Activated naive CD4-positive, alpha-beta T cell treated with anti-CD3 and anti-CD28 coated beads, Interleukin-2, amount 10 ng/mL, durations not matched to agents 7 days and 5 days (primary cell): Measurements from ENCODE around the gene CCL24.
"Not testable (repeated sequence)": the region's sequence is repeated elsewhere in the genome, so short reads cannot be mapped to it uniquely, and the experiment has no call there.

Source experiments
- CTCF ChIA-PET: fragments of 350-600 bp; sonication (Branson Sonifier 250); formaldehyde crosslinking; loops from one replicate; lab custom pipeline; 2021; ENCODE audit warnings: antibody characterized with exemption; lab: Charles Lee
- DNase-seq: peaks from one replicate; pipeline ENCODE4 v3.0.0-alpha.2; 2020
- H3K27ac Mint-ChIP-seq: one replicate; pipeline ENCODE4 v1.8.0; 2021; ENCODE audit warnings: mild to moderate bottlenecking, moderate library complexity, mixed read lengths
- H3K27me3 Mint-ChIP-seq: one replicate; pipeline ENCODE4 v1.8.0; 2021; ENCODE audit warnings: mild to moderate bottlenecking, mixed read lengths
- H3K36me3 Mint-ChIP-seq: one replicate; pipeline ENCODE4 v1.8.0; 2021; ENCODE audit warnings: mixed read lengths
- H3K4me1 Mint-ChIP-seq: one replicate; pipeline ENCODE4 v1.8.0; 2021; ENCODE audit warnings: mixed read lengths
- H3K4me3 Mint-ChIP-seq: one replicate; pipeline ENCODE4 v1.8.0; 2021; ENCODE audit warnings: mild to moderate bottlenecking, moderate library complexity, mixed read lengths
- H3K9me3 Mint-ChIP-seq: one replicate; pipeline ENCODE4 v1.8.0; 2021; ENCODE audit warnings: mixed read lengths

CCL24 gene

GRCh38 chr7:75838281-75838930, 24.8 kb upstream of the CCL24 start:
- H3K27me3 Mint-ChIP-seq, H3K27ac Mint-ChIP-seq, DNase-seq, H3K4me1 Mint-ChIP-seq, H3K36me3 Mint-ChIP-seq, H3K4me3 Mint-ChIP-seq, H3K9me3 Mint-ChIP-seq, CTCF ChIA-PET: not testable (repeated sequence)

- Mint-ChIP-seq H3K4me3 (no peak overlapping the region), H3K27ac (no peak overlapping the region), H3K27me3 (peaks cover 4% of the 10 kb centered on the region), H3K4me1 (no peaks in the 10 kb centered on the region), H3K36me3 (no peaks in the 10 kb centered on the region), H3K9me3 (no peaks in the 10 kb centered on the region)
- CTCF ChIA-PET: no interaction called here
- no peak for DNase-seq
These were observed 23.2 kb upstream of the CCL24 start for GRCh38 chr7:75836798-75837197.

- Mint-ChIP-seq H3K4me3 (no peak overlapping the region), H3K27ac (no peak overlapping the region), H3K36me3 (no peaks in the 10 kb centered on the region), H3K9me3 (no peaks in the 10 kb centered on the region), H3K27me3 (peaks cover 5% of the 10 kb centered on the region), H3K4me1 (no peaks in the 10 kb centered on the region)
- CTCF ChIA-PET: no interaction called here
- DNase-seq: no peak
These were observed 22.2 kb upstream of the CCL24 start for GRCh38 chr7:75835688-75836285.

GRCh38 chr7:75833662-75834061, 20.1 kb upstream of the CCL24 start:
- CTCF ChIA-PET, H3K9me3 Mint-ChIP-seq, H3K4me3 Mint-ChIP-seq, DNase-seq, H3K4me1 Mint-ChIP-seq, H3K27me3 Mint-ChIP-seq, H3K27ac Mint-ChIP-seq, H3K36me3 Mint-ChIP-seq: not testable (repeated sequence)

- H3K36me3 Mint-ChIP-seq: no peaks in the 10 kb centered on the region
- no peak for DNase-seq
- no peaks in the 10 kb centered on the region for H3K4me1 Mint-ChIP-seq
- H3K9me3 Mint-ChIP-seq: no peaks in the 10 kb centered on the region
- H3K4me3 Mint-ChIP-seq: no peak overlapping the region
- CTCF ChIA-PET: no interaction called here
- H3K27ac Mint-ChIP-seq: no peak overlapping the region
- peaks cover 8% of the 10 kb centered on the region for H3K27me3 Mint-ChIP-seq
These were observed 17.4 kb upstream of the CCL24 start for GRCh38 chr7:75830978-75831377.

- CTCF ChIA-PET, H3K36me3 Mint-ChIP-seq, H3K4me3 Mint-ChIP-seq, H3K27me3 Mint-ChIP-seq, H3K27ac Mint-ChIP-seq, H3K9me3 Mint-ChIP-seq, H3K4me1 Mint-ChIP-seq, DNase-seq: not testable (repeated sequence)
These were observed 16.1 kb upstream of the CCL24 start for GRCh38 chr7:75829656-75830055.

GRCh38 chr7:75823198-75823910, 9.7 kb upstream of the CCL24 start:
- no peaks in the 10 kb centered on the region for H3K9me3 Mint-ChIP-seq
- no peak overlapping the region for H3K27ac Mint-ChIP-seq

GRCh38 chr7:75820688-75821087, 7.1 kb upstream of the CCL24 start:
- no peak overlapping the region for H3K27ac Mint-ChIP-seq
- DNase-seq: no peak
- H3K27me3 Mint-ChIP-seq: peaks cover 8% of the 10 kb centered on the region
- no peaks in the 10 kb centered on the region for H3K9me3 Mint-ChIP-seq
- CTCF ChIA-PET: interaction anchor here (1.0 kb wide), 1 partner anchor 49 kb away, joined by 3 read pairs; no protein-coding TSS in a partner anchor
- no peaks in the 10 kb centered on the region for H3K36me3 Mint-ChIP-seq
- no peak overlapping the region for H3K4me3 Mint-ChIP-seq
- H3K4me1 Mint-ChIP-seq: no peaks in the 10 kb centered on the region

More at GRCh38 chr7:75823198-75823910, 9.7 kb upstream of the CCL24 start:
- DNase-seq: no peak
- Mint-ChIP-seq H3K36me3 (no peaks in the 10 kb centered on the region), H3K4me1 (no peaks in the 10 kb centered on the region), H3K4me3 (no peak overlapping the region), H3K27me3 (peaks cover 3% of the 10 kb centered on the region)
- CTCF ChIA-PET: no interaction called here

GRCh38 chr7:75819711-75820110, 6.1 kb upstream of the CCL24 start:
- H3K4me3 Mint-ChIP-seq: no peak overlapping the region
- DNase-seq: no peak
- H3K27me3 Mint-ChIP-seq: peaks cover 8% of the 10 kb centered on the region
- CTCF ChIA-PET: interaction anchor here (1.0 kb wide), 1 partner anchor 50 kb away, joined by 3 read pairs; no protein-coding TSS in a partner anchor
- no peaks in the 10 kb centered on the region for H3K36me3 Mint-ChIP-seq
- H3K9me3 Mint-ChIP-seq: no peaks in the 10 kb centered on the region
- no peak overlapping the region for H3K27ac Mint-ChIP-seq
- H3K4me1 Mint-ChIP-seq: no peaks in the 10 kb centered on the region

- no peak overlapping the region for H3K27ac Mint-ChIP-seq
- no peaks in the 10 kb centered on the region for H3K36me3 Mint-ChIP-seq
- no peak for DNase-seq
- CTCF ChIA-PET: no interaction called here
- H3K27me3 Mint-ChIP-seq: peaks cover 11% of the 10 kb centered on the region
- no peaks in the 10 kb centered on the region for H3K9me3 Mint-ChIP-seq
- H3K4me3 Mint-ChIP-seq: no peak overlapping the region
- H3K4me1 Mint-ChIP-seq: no peaks in the 10 kb centered on the region
These were observed 4.9 kb upstream of the CCL24 start for GRCh38 chr7:75818472-75818871.

GRCh38 chr7:75817116-75817515, 3.5 kb upstream of the CCL24 start:
- Mint-ChIP-seq H3K4me1 (no peaks in the 10 kb centered on the region), H3K27ac (no peak overlapping the region), H3K27me3 (peaks cover 10% of the 10 kb centered on the region), H3K36me3 (no peaks in the 10 kb centered on the region), H3K4me3 (no peak overlapping the region), H3K9me3 (no peaks in the 10 kb centered on the region)
- no peak for DNase-seq
- CTCF ChIA-PET: no interaction called here

- Mint-ChIP-seq H3K36me3 (no peaks in the 10 kb centered on the region), H3K27me3 (peaks cover 10% of the 10 kb centered on the region), H3K9me3 (no peaks in the 10 kb centered on the region), H3K4me3 (no peak overlapping the region), H3K4me1 (no peaks in the 10 kb centered on the region), H3K27ac (no peak overlapping the region)
- DNase-seq: no peak
- CTCF ChIA-PET: interaction anchor here (0.6 kb wide), 2 partner anchors 39 to 363 kb away, joined by 3 read pairs; no protein-coding TSS in a partner anchor
These were observed 1.9 kb upstream of the CCL24 start for GRCh38 chr7:75815418-75816064.

GRCh38 chr7:75814407-75814947, 871 bp upstream of the CCL24 start:
- Mint-ChIP-seq H3K4me3 (no peak overlapping the region), H3K4me1 (no peaks in the 10 kb centered on the region), H3K9me3 (no peaks in the 10 kb centered on the region), H3K27me3 (peaks cover 10% of the 10 kb centered on the region), H3K36me3 (no peaks in the 10 kb centered on the region), H3K27ac (no peak overlapping the region)
- no peak for DNase-seq
- CTCF ChIA-PET: no interaction called here

GRCh38 chr7:75813084-75813483, 522 bp downstream of the CCL24 start:
- no peak overlapping the region for H3K4me3 Mint-ChIP-seq
- DNase-seq: no peak
- CTCF ChIA-PET: no interaction called here
- no peak overlapping the region for H3K27ac Mint-ChIP-seq
- no peaks in the 10 kb centered on the region for H3K4me1 Mint-ChIP-seq
- H3K27me3 Mint-ChIP-seq: peaks cover 16% of the 10 kb centered on the region
- H3K9me3 Mint-ChIP-seq: peaks cover under 1% of the 10 kb centered on the region
- H3K36me3 Mint-ChIP-seq: no peaks in the 10 kb centered on the region
